Testis (tissue), 3 donors: ENCODE data around the gene GNB1L. TPM values are rescaled to one million over a fixed set of nuclear protein-coding genes. Genes with fewer than 3 reads are reported as not detected.

Source experiments
- DNase-seq: peaks from one replicate; pipeline ENCODE4 v3.0.0-alpha.2; 2019
- H3K27ac ChIP-seq, 2 donors: fragments of 200-600 bp; sonication (generic); one replicate each; pipeline ENCODE4 v1.5.1; 2019
- H3K27me3 ChIP-seq: fragments of 200-600 bp; sonication (generic); one replicate; pipeline ENCODE4 v1.5.1; 2019
- H3K36me3 ChIP-seq: fragments of 200-600 bp; sonication (generic); one replicate; pipeline ENCODE4 v1.5.1; 2017; ENCODE audit warnings: low read depth; ENCODE audit errors: missing control alignments
- H3K4me1 ChIP-seq: fragments of 200-600 bp; sonication (generic); one replicate; pipeline ENCODE4 v1.5.1; 2019
- H3K4me3 ChIP-seq, 2 donors: fragments of 200-600 bp; sonication (generic); one replicate each; pipeline ENCODE4 v1.5.1; 2017 to 2019
- H3K9me3 ChIP-seq: fragments of 200-600 bp; sonication (generic); one replicate; pipeline ENCODE4 v1.5.1; 2017
- POLR2A ChIP-seq: fragments of 450-650 bp; IDR thresholded peaks from one replicate; pipeline ENCODE4 v1.6.1; 2017; ENCODE audit warnings: antibody characterized with exemption, mild to moderate bottlenecking, moderate library complexity
- WGBS, 2 donors: methylation state at CpG; one replicate each; pipeline ENCODE4 v1.1.5; 2018; 5-methylcytosine and 5-hydroxymethylcytosine counted together
- intact Hi-C: fragments of 100-400 bp; cut with DNase I; formaldehyde crosslinking; loops from one replicate; pipeline ENCODE4 v1.15.1; 2023; ENCODE audit warnings: low total_unique reads
- polyA plus RNA-seq: library from polyadenylated mRNA; stranded (reverse); fragments of 350-450 nt; fragmentation: Illumina TruSeq; extraction: RNeasy Lipid Tissue Mini Kit (QIAGEN cat#74804); gene quantifications from one replicate; pipeline ENCODE4 v1.2.3, GENCODE V29; 2014; ENCODE audit warnings: low read depth, low replicate concordance; ENCODE audit not compliant: insufficient read depth
- total RNA-seq, 2 donors: library from RNA; depleted of rRNA; stranded (reverse); fragments of >200 nt; gene quantifications; one replicate each; pipeline ENCODE4 v1.2.3, GENCODE V29; 2016
- TF ChIP-seq, protein P1 (sequence below), 3 experiments: fragments of 450-650 bp in 2 of 3; fragments of 200-600 bp in 1 of 3; sonication (generic) in 1 of 3; IDR thresholded peaks; one replicate each; pipeline ENCODE4 v1.5.1; 2016 to 2019; ENCODE audit warnings: antibody characterized with exemption in 3 of 3, mild to moderate bottlenecking in 2 of 3, moderate library complexity in 1 of 3

GNB1L gene
- total and polyA plus RNA-seq, 3 donors from 2014 or later: 5.5 to 6.9 (median 6.0) TPM

DNA sequence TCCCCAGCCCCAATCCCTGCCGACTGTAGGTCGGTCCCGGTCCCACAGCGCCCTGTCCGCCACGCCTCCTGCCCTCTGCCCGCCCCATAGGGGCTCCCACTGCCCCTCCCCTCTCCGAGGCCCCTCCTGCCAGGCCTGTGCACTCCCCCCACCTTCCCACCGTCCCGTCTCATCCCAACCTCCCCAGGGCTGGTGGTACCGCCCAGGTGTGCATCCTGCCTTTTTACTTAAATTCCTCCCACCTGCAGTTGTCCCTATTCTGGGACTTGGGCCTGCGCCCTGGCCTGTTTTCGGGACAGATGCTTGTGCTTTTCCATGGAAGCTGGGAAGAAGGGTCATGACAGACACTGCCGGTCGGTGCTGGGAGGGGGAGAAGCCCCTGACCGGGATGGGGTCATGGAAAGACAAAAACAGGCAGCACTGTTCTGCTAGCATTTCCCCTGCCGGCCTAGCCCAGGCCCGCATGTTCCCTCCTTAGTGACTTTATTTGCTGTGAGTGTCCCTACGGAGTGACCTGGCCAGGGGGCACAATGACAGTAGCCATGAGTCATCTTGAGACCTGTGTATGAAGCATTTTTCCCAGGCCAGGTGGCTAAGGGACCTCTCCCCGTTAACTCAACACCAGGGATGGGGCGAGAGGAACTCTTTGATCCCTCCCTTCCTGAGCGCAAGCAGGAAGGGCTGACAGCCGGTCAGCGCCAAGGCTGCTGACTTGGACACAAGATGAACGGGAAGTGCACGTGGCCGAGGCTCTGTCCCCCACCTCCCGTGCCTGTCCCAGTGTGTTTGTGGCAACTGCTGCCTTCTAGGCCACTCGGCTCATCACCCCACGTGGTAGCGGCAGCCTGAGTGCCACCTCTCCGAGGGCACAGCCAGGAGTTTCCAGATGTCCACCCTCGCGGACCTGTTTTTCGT is 87.0 kb downstream of the GNB1L start:
- Histone ChIP-seq H3K36me3 (no peaks in the 10 kb centered on the region), H3K27ac (no peak overlapping the region), H3K9me3 (no peaks in the 10 kb centered on the region), H3K27me3 (no peaks in the 10 kb centered on the region), H3K4me3 (peak overlapping the region in 1 of 2 donors; percentile 47), H3K4me1 (peaks cover 8% of the 10 kb centered on the region)
- no peak for TF ChIP-seq POLR2A
- TF ChIP-seq, protein P1, sequence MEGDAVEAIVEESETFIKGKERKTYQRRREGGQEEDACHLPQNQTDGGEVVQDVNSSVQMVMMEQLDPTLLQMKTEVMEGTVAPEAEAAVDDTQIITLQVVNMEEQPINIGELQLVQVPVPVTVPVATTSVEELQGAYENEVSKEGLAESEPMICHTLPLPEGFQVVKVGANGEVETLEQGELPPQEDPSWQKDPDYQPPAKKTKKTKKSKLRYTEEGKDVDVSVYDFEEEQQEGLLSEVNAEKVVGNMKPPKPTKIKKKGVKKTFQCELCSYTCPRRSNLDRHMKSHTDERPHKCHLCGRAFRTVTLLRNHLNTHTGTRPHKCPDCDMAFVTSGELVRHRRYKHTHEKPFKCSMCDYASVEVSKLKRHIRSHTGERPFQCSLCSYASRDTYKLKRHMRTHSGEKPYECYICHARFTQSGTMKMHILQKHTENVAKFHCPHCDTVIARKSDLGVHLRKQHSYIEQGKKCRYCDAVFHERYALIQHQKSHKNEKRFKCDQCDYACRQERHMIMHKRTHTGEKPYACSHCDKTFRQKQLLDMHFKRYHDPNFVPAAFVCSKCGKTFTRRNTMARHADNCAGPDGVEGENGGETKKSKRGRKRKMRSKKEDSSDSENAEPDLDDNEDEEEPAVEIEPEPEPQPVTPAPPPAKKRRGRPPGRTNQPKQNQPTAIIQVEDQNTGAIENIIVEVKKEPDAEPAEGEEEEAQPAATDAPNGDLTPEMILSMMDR (IDR thresholded peaks at IDR 0.05): no peak
- intact Hi-C loops: no loop called here
- 17 to 23% methylated on average over 17 to 35 of the region's 35 CpGs for WGBS, 2 donors
- no peak for DNase-seq

- no peaks in the 10 kb centered on the region for H3K27me3 ChIP-seq
- peak overlapping the region; percentile 36 to 47 for H3K4me3 ChIP-seq
- intact Hi-C loops: no loop called here
- peaks cover 8% of the 10 kb centered on the region for H3K4me1 ChIP-seq
- H3K36me3 ChIP-seq: no peaks in the 10 kb centered on the region
- 2% methylated on average over 19 to 86 of the region's 103 CpGs for WGBS, 2 donors
- no peaks in the 10 kb centered on the region for H3K9me3 ChIP-seq
- H3K27ac ChIP-seq: no peak overlapping the region
- no peak for TF ChIP-seq POLR2A
- TF ChIP-seq, protein P1 (IDR thresholded peaks at IDR 0.05): no peak
- peak; percentile 36 for DNase-seq
These were observed 87.9 kb downstream of the GNB1L start for GRCh38 chr22:19766511-19767426.

DNA sequence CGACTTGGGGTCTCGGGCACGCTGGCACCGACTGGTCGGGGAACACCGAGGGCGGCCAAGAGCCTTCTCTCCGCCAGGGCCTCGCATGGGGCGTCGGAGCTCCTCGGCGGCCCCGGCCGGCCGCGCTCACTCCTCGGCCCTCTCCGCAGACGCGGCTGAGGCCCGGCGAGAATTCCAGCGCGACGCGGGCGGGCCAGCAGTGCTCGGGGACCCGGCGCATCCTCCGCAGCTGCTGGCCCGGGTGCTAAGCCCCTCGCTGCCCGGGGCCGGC is 88.5 kb downstream of the GNB1L start:
- Histone ChIP-seq H3K4me1 (peaks cover 8% of the 10 kb centered on the region), H3K9me3 (no peaks in the 10 kb centered on the region), H3K27me3 (no peaks in the 10 kb centered on the region), H3K4me3 (peak overlapping the region in 1 of 2 donors; percentile 36), H3K27ac (no peak overlapping the region), H3K36me3 (no peaks in the 10 kb centered on the region)
- no peak for DNase-seq
- intact Hi-C loops: no loop called here
- no peak for TF ChIP-seq POLR2A
- TF ChIP-seq, protein P1 (IDR thresholded peaks at IDR 0.05): no peak
- 0% methylated on average over 17 of the region's 36 CpGs; no CpG with 5 or more reads in 1 of the 2 donors for WGBS, 2 donors

- Histone ChIP-seq H3K27ac (no peak overlapping the region), H3K4me3 (peak overlapping the region in 1 of 2 donors; percentile 38), H3K4me1 (peaks cover 8% of the 10 kb centered on the region), H3K36me3 (no peaks in the 10 kb centered on the region), H3K9me3 (no peaks in the 10 kb centered on the region), H3K27me3 (no peaks in the 10 kb centered on the region)
- intact Hi-C loops: no loop called here
- 4% methylated on average over 33 of the region's 83 CpGs; no CpG with 5 or more reads in 1 of the 2 donors for WGBS, 2 donors
- TF ChIP-seq, protein P1 (IDR thresholded peaks at IDR 0.05): no peak
- no peak for TF ChIP-seq POLR2A
- peak; percentile 61 for DNase-seq
These were observed 89.0 kb downstream of the GNB1L start for GRCh38 chr22:19765477-19766239.
